Brain microvascular endothelial cell (primary cell): ENCODE measurements around the gene TMC8.

Source experiments
- DNase-seq: peaks from one replicate; pipeline ENCODE4 v3.0.0-alpha.2; 2020
- H3K27ac ChIP-seq: fragments of 250-450 bp; sonication (Bioruptor Pico); 2 replicates; pipeline ENCODE4 v1.5.1; 2020; ENCODE audit warnings: mild to moderate bottlenecking, moderate library complexity
- H3K27me3 ChIP-seq: fragments of 250-450 bp; sonication (Bioruptor Pico); replicated peaks from 2 replicates; pipeline ENCODE4 v1.5.1; 2020; ENCODE audit warnings: mild to moderate bottlenecking
- H3K36me3 ChIP-seq: fragments of 250-450 bp; sonication (Bioruptor Pico); replicated peaks from 2 replicates; pipeline ENCODE4 v1.5.1; 2020; ENCODE audit warnings: mild to moderate bottlenecking
- H3K4me3 ChIP-seq: 2 replicates; pipeline ENCODE4 v1.5.1; 2011; ENCODE audit warnings: low read depth, mild to moderate bottlenecking, control low read depth, low read length, moderate library complexity
- in situ Hi-C: cut with HindIII; loops from 2 replicates; pipeline ENCODE4 v1.10.0; 2017; ENCODE audit warnings: low sequenced_read_pairs, low pct_ligation_motif_present
- TF ChIP-seq, protein P1 (sequence below): IDR thresholded peaks from 2 replicates; pipeline ENCODE4 v1.5.1; 2011; ENCODE audit warnings: low read depth, mild to moderate bottlenecking, moderate library complexity, low read length, control low read depth, inconsistent platforms; ENCODE audit errors: missing control alignments

TMC8 gene

DNA sequence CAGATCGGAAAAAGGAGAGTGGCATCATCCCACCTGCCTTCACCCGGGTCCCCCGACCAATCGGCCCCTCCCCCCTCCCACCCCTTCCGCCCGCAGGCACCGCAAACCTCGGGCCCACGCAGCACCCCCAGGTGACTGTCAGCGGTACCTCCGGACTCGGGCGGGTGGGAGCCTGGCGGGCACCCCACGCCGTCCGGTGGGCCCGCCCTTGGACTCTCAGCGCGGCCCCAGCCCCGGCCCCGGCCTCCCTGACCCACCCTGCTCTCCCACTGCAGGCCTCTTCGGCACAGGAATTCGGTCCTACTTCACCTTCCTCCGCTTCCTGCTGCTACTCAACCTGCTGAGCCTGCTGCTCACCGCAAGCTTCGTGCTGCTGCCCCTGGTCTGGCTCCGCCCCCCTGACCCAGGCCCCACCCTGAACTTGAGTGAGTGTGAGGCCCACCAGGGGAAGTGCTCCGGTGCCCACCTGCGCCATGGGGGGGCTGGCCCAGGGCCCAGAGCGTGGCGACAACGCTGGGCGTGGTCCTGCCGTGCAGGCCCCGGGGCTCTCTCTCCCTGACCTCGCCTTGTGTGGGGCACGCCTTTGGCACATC lies 1.6 kb downstream of the TMC8 start:
- peaks cover 8% of the 10 kb centered on the region for H3K27me3 ChIP-seq
- no peaks in the 10 kb centered on the region for H3K36me3 ChIP-seq
- TF ChIP-seq, protein P1, sequence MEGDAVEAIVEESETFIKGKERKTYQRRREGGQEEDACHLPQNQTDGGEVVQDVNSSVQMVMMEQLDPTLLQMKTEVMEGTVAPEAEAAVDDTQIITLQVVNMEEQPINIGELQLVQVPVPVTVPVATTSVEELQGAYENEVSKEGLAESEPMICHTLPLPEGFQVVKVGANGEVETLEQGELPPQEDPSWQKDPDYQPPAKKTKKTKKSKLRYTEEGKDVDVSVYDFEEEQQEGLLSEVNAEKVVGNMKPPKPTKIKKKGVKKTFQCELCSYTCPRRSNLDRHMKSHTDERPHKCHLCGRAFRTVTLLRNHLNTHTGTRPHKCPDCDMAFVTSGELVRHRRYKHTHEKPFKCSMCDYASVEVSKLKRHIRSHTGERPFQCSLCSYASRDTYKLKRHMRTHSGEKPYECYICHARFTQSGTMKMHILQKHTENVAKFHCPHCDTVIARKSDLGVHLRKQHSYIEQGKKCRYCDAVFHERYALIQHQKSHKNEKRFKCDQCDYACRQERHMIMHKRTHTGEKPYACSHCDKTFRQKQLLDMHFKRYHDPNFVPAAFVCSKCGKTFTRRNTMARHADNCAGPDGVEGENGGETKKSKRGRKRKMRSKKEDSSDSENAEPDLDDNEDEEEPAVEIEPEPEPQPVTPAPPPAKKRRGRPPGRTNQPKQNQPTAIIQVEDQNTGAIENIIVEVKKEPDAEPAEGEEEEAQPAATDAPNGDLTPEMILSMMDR: no peak
- no peak overlapping the region for H3K27ac ChIP-seq
- DNase-seq: no peak
- no peak overlapping the region for H3K4me3 ChIP-seq
- in situ Hi-C loops: no loop called here

- Histone ChIP-seq H3K4me3 (no peak overlapping the region), H3K27ac (no peak overlapping the region), H3K27me3 (peaks cover 8% of the 10 kb centered on the region), H3K36me3 (no peaks in the 10 kb centered on the region)
- no peak for DNase-seq
- in situ Hi-C loops: no loop called here
- TF ChIP-seq, protein P1: no peak
Measured at GRCh38 chr17:78132767-78133178, 2.2 kb downstream of the TMC8 start.

DNA sequence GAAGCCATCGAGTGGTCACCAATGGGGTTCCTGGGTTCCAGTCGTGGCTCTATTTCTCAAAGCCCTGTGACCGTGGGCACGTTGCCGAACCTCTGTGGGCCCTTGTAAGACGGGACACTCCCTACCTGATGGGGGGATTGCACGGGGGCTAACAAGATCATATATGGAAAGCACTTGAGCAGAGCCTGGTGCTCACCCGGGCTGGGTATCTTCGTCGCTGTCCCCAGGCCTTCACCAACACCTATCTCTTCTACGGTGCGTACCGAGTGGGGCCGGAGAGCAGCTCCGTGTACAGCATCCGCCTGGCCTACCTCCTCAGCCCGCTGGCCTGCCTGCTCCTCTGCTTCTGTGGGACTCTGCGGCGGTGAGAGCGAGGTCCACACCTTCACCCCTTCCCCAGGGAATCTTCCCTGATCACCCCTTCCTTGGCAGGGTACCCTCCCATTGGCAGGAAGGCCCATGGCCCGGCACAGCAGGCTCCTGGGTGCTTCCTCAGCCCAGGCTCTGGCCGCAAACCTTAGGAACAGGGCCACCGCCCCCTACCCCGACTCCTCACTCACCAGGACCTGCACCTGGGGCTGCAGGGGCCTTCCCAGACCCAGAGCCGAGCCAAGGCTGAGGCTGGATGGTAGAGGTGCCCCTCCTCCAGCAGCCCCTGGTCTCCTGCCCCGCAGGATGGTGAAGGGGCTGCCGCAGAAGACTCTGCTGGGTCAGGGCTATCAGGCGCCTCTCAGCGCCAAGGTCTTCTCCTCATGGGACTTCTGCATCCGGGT lies 2.8 kb downstream of the TMC8 start:
- H3K27me3 ChIP-seq: peaks cover 8% of the 10 kb centered on the region
- in situ Hi-C loops: no loop called here
- no peak overlapping the region for H3K4me3 ChIP-seq
- H3K36me3 ChIP-seq: no peaks in the 10 kb centered on the region
- no peak for DNase-seq
- H3K27ac ChIP-seq: no peak overlapping the region
- TF ChIP-seq, protein P1: no peak

DNA sequence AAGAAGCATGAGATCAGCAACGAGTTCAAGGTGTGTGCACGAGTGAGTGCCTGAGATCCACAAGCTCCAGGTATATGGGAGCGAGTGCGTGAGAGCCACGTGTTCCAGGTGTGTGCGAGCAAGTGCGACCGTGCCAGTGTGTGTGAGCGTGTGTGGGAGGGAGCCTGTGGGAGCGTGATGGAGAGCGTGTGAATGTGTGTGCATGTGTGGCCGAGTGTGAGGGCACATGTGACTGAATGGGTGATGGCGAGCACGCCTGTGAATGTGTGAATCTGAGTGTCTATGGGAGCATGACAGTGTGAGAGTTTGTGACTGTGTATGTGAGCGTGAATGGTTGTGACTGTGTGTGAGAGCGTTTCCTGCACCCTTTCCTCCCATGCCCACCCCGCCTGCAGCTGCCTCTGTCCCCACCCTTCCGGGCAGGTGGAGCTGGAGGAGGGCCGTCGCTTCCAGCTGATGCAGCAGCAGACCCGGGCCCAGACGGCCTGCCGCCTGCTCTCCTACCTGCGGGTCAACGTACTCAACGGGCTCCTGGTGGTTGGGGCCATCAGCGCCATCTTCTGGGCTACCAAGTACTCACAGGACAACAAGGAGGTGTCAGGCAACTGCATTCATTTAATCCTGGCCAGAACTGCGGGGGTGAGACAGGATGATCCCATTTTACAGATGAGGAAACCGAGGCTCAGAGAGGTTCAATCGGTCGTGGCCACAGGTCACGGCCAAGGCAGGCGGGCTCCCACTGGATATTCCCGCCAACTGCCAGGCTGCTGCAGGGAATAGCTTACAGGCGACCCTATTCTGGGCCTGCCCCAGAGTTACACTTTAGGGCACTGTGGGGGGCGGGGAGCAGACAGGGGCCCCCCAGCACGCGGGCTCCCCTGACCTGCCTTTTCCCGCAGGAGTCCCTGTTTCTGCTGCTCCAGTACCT lies 3.7 kb downstream of the TMC8 start:
- no peak for DNase-seq
- in situ Hi-C loops: no loop called here
- no peaks in the 10 kb centered on the region for H3K36me3 ChIP-seq
- H3K27me3 ChIP-seq: peaks cover 8% of the 10 kb centered on the region
- H3K4me3 ChIP-seq: no peak overlapping the region
- H3K27ac ChIP-seq: no peak overlapping the region
- TF ChIP-seq, protein P1: peak; percentile 68

- H3K36me3 ChIP-seq: no peaks in the 10 kb centered on the region
- TF ChIP-seq, protein P1: no peak
- in situ Hi-C loops: no loop called here
Measured at GRCh38 chr17:78134899-78135385, 4.4 kb downstream of the TMC8 start.

More at GRCh38 chr17:78134899-78135385, 4.4 kb downstream of the TMC8 start:
- Histone ChIP-seq H3K27ac (no peak overlapping the region), H3K27me3 (peaks cover 8% of the 10 kb centered on the region), H3K4me3 (no peak overlapping the region)
- no peak for DNase-seq
